T1000 (cell line): Measurements from ENCODE around the gene PKLR.

Source experiments
- DNase-seq: peaks from one replicate; lab custom pipeline; 2025; ENCODE audit warnings: mixed read lengths; lab: John Stamatoyannopoulos, UW

PKLR gene

GRCh38 chr1:155285063-155285462 is 16.2 kb downstream of the PKLR start:
- DNase-seq, result no peak

- no peak for DNase-seq
Measured at GRCh38 chr1:155284476-155284875, 16.8 kb downstream of the PKLR start.

- no peak for DNase-seq
Measured at GRCh38 chr1:155282488-155283091, 18.6 kb downstream of the PKLR start.

- no peak for DNase-seq
Measured at GRCh38 chr1:155279268-155279667, 22.0 kb downstream of the PKLR start.

GRCh38 chr1:155278689-155279160 is 22.5 kb downstream of the PKLR start:
- no peak for DNase-seq

- DNase-seq, result no peak
Measured at GRCh38 chr1:155277902-155278688, 23.1 kb downstream of the PKLR start.

GRCh38 chr1:155277070-155277901 is 24.0 kb downstream of the PKLR start, which contains the start of gene HCN3:
TSS of gene HCN3 (plus strand) at chr1:155277463. CDS start at chr1:155277591, 128 bp downstream.
- DNase-seq, result peak; percentile 92

- peak; percentile 88 for DNase-seq
Measured at GRCh38 chr1:155273343-155274245, 27.6 kb downstream of the PKLR start, which contains the start of gene CLK2. TSS of gene CLK2 (minus strand) at chr1:155273504. CDS start at chr1:155270977, 2,527 bp downstream.

- no peak for DNase-seq
Measured at GRCh38 chr1:155272466-155273342, 28.5 kb downstream of the PKLR start.

- no peak for DNase-seq
Measured at GRCh38 chr1:155269381-155269780, 31.9 kb downstream of the PKLR start.

- no peak for DNase-seq
Measured at GRCh38 chr1:155268630-155269029, 32.6 kb downstream of the PKLR start.

- DNase-seq, result no peak
Measured at GRCh38 chr1:155267373-155267772, 33.9 kb downstream of the PKLR start.

GRCh38 chr1:155266553-155266952 is 34.7 kb downstream of the PKLR start:
- DNase-seq, result no peak

- no peak for DNase-seq
Measured at GRCh38 chr1:155263067-155263466, 38.2 kb downstream of the PKLR start.

- peak; percentile 82 for DNase-seq
Measured at GRCh38 chr1:155261852-155262673, 39.2 kb downstream of the PKLR start, which contains the start of gene SCAMP3. TSS of gene SCAMP3 (minus strand) at chr1:155262360. CDS start at chr1:155262151, 209 bp downstream.

- no peak for DNase-seq
Measured at GRCh38 chr1:155261493-155261851, 39.8 kb downstream of the PKLR start.

- no peak for DNase-seq
Measured at GRCh38 chr1:155260276-155260675, 41.0 kb downstream of the PKLR start.

- DNase-seq, result no peak
Measured at GRCh38 chr1:155256058-155256852, 45.0 kb downstream of the PKLR start.
